Thyroid gland (tissue), 4 donors: Measurements from ENCODE around the gene MESP2.

ENCODE experiments used
- POLR2A ChIP-seq, 2 donors: fragments of 450-650 bp; IDR thresholded peaks; one replicate each; pipeline ENCODE4 v1.6.1; 2017; ENCODE audit warnings: antibody characterized with exemption in 2 of 2, mild to moderate bottlenecking in 2 of 2, moderate library complexity in 1 of 2
- TF ChIP-seq, protein P1 (sequence below), 6 experiments: fragments of 200-600 bp in 3 of 6; fragments of 450-650 bp in 3 of 6; sonication (generic) in 3 of 6; IDR thresholded peaks; one replicate each; pipeline ENCODE4 v1.5.1; 2016 to 2019; ENCODE audit warnings: antibody characterized with exemption in 6 of 6, mild to moderate bottlenecking in 2 of 6, inconsistent platforms in 1 of 6, moderate library complexity in 1 of 6

DNA sequence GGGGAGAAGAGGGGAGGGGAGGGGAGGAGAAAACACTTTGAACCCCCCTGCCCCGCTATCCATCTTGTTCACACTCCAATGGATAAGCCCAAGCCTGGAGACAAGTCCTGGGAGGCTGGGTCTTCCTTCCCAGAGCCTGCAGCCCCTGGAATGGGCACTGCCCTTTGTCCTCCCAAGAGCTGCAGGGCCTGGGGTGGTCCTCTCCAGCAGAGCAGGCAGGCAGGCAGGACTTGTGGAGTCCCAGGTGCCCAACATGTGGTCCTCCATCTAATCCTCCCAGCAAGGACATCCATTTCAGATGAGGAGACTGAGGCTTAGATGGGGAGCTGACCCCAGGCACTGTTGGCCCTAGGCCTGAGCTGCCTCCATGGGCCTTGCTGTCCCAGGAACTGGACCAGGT is 10.4 kb upstream of the MESP2 start:
- TF ChIP-seq, protein P1, sequence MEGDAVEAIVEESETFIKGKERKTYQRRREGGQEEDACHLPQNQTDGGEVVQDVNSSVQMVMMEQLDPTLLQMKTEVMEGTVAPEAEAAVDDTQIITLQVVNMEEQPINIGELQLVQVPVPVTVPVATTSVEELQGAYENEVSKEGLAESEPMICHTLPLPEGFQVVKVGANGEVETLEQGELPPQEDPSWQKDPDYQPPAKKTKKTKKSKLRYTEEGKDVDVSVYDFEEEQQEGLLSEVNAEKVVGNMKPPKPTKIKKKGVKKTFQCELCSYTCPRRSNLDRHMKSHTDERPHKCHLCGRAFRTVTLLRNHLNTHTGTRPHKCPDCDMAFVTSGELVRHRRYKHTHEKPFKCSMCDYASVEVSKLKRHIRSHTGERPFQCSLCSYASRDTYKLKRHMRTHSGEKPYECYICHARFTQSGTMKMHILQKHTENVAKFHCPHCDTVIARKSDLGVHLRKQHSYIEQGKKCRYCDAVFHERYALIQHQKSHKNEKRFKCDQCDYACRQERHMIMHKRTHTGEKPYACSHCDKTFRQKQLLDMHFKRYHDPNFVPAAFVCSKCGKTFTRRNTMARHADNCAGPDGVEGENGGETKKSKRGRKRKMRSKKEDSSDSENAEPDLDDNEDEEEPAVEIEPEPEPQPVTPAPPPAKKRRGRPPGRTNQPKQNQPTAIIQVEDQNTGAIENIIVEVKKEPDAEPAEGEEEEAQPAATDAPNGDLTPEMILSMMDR (IDR thresholded peaks at IDR 0.05): no peak
- no peak for TF ChIP-seq POLR2A (IDR thresholded peaks at IDR 0.05)
